ENCODE measurements around the gene GALNT10. TPM values are rescaled to one million over a fixed set of nuclear protein-coding genes. Genes with fewer than 3 reads are reported as not detected.

The GALNT10 gene
- total and polyA plus RNA-seq, 2 of the 8 experiments (the other 6 are each of a cell fraction or from before 2014, with no cell fraction given) = 4.6 to 15.5 TPM

GRCh38 chr5:154445422-154446194 is 255.1 kb downstream of the GALNT10 start, which contains the start of gene SAP30L (continued):
- no peak for TF ChIP-seq ATF3 (IDR thresholded peaks at IDR 0.05; ENCODE audit: insufficient read depth, low read depth, low read length)
- peak; percentile 82 for TF ChIP-seq SP2 (IDR thresholded peaks at IDR 0.05; ENCODE audit: low read length)
- peak; percentile 72; the same call in 1 of the 2 replicates for TF ChIP-seq SP4 (IDR thresholded peaks at IDR 0.05; ENCODE audit: low read length)
- TF ChIP-seq KDM1A (IDR thresholded peaks at IDR 0.05; ENCODE audit: borderline replicate concordance, low read length) = no peak
- no peak for TF ChIP-seq CTBP2 (IDR thresholded peaks at IDR 0.05; ENCODE audit: borderline replicate concordance, insufficient read depth, insufficient read length, low read length)
- 0 out of 2 replicates have a peak, but pooled peaks have one; percentile 32 for TF ChIP-seq E2F6 (IDR thresholded peaks at IDR 0.05)
